ENCODE measurements around the gene PCDHB14.
"Not testable (repeated sequence)": the region's sequence is repeated elsewhere in the genome, so short reads cannot be mapped to it uniquely, and the experiment has no call there.

PCDHB14 gene

DNA sequence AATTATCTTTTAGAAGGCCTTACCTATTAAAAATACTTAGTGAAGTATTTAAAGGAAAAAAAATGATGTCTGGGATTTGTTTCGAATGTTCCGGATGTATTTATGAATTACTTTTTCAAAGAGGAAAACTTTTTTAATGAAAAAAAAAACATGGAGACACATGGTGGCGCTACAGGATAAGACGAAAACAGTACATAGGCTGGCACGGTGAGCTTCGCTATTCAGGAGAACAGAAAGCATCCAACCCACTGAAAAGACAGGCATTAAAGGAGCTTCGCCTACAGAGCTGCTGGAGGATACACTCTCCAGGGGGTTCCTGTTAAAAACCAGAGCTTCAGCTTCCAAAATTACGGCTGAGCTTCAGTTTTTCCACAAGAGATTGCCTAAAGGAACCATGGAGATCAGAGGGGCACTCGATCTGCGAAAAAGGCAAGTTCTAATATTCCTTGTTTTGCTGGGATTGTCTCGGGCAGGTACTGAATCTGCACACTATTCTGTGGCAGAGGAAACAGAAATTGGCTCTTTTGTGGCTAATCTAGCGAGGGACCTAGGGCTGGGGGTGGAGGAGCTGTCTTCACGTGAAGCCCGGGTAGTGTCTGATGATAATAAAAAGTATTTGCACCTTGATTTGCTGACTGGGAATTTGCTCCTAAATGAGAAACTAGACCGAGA lies at the start of gene PCDHB14:
PCDHB14 (plus strand) TSS at position 232 of the 672 bp plus-strand sequence; CDS start at position 395, 163 bp downstream.
- Histone ChIP-seq H3K27ac (no peak within 1 kb of the TSS), H3K4me3 (peak within 1 kb of the TSS; percentile 19 to 34), H3K4me1 (no peaks in the 10 kb centered on the region), H3K9me3 (peaks cover 15 to 97% (median 85%) of the 10 kb centered on the region in 3 donors), H3K36me3 (peaks cover 5 to 47% (median 44%) of the 10 kb centered on the region in 3 donors), H3K27me3 (no peaks in the 10 kb centered on the region)
- intact Hi-C loops (cut with DNase I; ENCODE audit: low total_unique reads): no loop called here
- TF ChIP-seq CTCF (IDR thresholded peaks at IDR 0.05): no peak
- DNase-seq: no peak

DNA sequence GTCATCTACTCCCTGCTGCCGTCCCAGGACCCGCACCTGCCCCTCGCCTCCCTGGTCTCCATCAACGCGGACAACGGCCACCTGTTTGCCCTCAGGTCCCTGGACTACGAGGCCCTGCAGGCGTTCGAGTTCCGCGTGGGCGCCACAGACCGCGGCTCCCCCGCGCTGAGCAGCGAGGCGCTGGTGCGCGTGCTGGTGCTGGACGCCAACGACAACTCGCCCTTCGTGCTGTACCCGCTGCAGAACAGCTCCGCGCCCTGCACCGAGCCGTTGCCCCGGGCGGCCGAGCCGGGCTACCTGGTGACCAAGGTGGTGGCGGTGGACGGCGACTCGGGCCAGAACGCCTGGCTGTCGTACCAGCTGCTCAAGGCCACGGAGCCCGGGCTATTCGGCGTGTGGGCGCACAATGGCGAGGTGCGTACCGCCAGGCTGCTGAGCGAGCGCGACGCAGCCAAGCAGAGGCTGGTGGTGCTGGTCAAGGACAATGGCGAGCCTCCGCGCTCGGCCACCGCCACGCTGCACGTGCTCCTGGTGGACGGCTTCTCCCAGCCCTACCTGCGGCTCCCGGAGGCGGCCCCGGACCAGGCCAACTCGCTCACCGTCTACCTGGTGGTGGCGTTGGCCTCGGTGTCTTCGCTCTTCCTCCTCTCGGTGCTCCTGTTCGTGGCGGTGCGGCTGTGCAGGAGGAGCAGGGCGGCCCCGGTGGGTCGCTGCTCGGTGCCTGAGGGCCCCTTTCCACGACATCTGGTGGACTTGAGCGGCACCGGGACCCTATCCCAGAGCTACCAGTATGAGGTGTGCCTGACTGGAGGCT lies 48.6 kb upstream of the PCDHB14 start:
- H3K4me1 ChIP-seq; H3K27ac ChIP-seq; H3K4me3 ChIP-seq; intact Hi-C loops (cut with DNase I; ENCODE audit: low total_unique reads); DNase-seq; H3K27me3 ChIP-seq: not testable (repeated sequence)
- Histone ChIP-seq H3K36me3 (peaks cover 0 to 14% (median 13%) of the 10 kb centered on the region in 3 donors), H3K9me3 (peaks cover 4 to 65% (median 55%) of the 10 kb centered on the region in 3 donors)

- H3K36me3 ChIP-seq: peaks cover 0 to 14% (median 13%) of the 10 kb centered on the region in 3 donors
- H3K27me3 ChIP-seq: peaks cover 3 to 10% of the 10 kb centered on the region in 2 donors
- no peak for TF ChIP-seq CTCF (IDR thresholded peaks at IDR 0.05)
- intact Hi-C loops (cut with DNase I; ENCODE audit: low total_unique reads): no loop called here
- peaks cover 4 to 73% (median 61%) of the 10 kb centered on the region in 3 donors for H3K9me3 ChIP-seq
- no peak overlapping the region for H3K4me3 ChIP-seq
- no peak overlapping the region for H3K27ac ChIP-seq
- no peak for DNase-seq
- H3K4me1 ChIP-seq: no peaks in the 10 kb centered on the region
Measured at GRCh38 chr5:141175933-141176332, 47.2 kb upstream of the PCDHB14 start.

DNA sequence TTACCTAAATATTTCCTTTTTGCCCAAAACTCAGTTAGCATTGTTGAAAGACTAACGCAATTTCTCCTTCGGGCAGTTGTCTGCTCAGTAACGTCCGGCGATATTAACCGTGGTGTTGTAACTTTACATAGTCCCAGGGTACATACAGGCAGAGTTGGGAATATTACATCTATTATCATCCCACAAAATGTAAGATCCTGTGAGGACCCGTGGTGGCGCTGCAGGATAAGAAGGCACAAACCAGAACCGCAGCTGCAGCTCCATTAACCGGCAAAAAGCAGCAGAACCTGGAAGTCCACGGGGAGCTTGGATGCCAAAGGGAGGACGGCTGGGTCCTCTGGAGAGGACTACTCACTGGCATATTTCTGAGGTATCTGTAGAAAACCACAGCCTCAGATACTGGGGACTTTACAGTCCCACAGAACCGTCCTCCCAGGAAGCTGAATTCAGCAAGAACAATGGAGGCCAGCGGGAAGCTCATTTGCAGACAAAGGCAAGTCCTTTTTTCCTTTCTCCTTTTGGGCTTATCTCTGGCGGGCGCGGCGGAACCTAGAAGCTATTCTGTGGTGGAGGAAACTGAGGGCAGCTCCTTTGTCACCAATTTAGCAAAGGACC lies 45.5 kb upstream of the PCDHB14 start, which contains the start of gene PCDHB8:
PCDHB8 (plus strand) TSS at position 214 of the 615 bp plus-strand sequence; CDS start at position 459, 245 bp downstream.
- peaks cover 3 to 10% of the 10 kb centered on the region in 2 donors for H3K27me3 ChIP-seq
- H3K27ac ChIP-seq; DNase-seq; H3K4me3 ChIP-seq; intact Hi-C loops (cut with DNase I; ENCODE audit: low total_unique reads); H3K4me1 ChIP-seq: not testable (repeated sequence)
- peaks cover 4 to 76% (median 67%) of the 10 kb centered on the region in 3 donors for H3K9me3 ChIP-seq
- H3K36me3 ChIP-seq: peaks cover 0 to 14% (median 13%) of the 10 kb centered on the region in 3 donors

DNA sequence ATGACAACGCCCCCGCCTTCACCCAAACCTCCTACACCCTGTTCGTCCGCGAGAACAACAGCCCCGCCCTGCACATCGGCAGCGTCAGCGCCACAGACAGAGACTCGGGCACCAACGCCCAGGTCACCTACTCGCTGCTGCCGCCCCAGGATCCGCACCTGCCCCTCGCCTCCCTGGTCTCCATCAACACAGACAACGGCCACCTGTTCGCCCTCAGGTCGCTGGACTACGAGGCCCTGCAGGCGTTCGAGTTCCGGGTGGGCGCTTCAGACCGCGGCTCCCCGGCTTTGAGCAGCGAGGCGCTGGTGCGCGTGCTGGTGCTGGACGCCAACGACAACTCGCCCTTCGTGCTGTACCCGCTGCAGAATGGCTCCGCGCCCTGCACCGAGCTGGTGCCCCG lies 43.8 kb upstream of the PCDHB14 start:
- DNase-seq; H3K27ac ChIP-seq; H3K4me3 ChIP-seq; H3K4me1 ChIP-seq; intact Hi-C loops (cut with DNase I; ENCODE audit: low total_unique reads): not testable (repeated sequence)
- peaks cover 3 to 10% of the 10 kb centered on the region in 2 donors for H3K27me3 ChIP-seq
- peaks cover 4 to 77% (median 72%) of the 10 kb centered on the region in 3 donors for H3K9me3 ChIP-seq
- peaks cover 0 to 22% (median 19%) of the 10 kb centered on the region in 3 donors for H3K36me3 ChIP-seq

DNA sequence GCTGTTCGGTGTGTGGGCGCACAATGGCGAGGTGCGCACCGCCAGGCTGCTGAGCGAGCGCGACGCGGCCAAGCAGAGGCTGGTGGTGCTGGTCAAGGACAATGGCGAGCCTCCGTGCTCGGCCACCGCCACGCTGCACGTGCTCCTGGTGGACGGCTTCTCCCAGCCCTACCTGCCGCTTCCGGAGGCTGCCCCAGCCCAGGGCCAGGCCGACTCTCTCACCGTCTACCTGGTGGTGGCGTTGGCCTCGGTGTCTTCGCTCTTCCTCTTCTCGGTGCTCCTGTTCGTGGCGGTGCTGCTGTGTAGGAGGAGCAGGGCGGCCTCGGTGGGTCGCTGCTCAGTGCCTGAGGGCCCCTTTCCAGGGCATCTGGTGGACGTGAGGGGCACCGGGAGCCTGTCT lies 43.3 kb upstream of the PCDHB14 start:
- H3K27me3 ChIP-seq; intact Hi-C loops (cut with DNase I; ENCODE audit: low total_unique reads); H3K4me3 ChIP-seq; DNase-seq; H3K27ac ChIP-seq; H3K4me1 ChIP-seq: not testable (repeated sequence)
- H3K9me3 ChIP-seq: peaks cover 4 to 77% (median 72%) of the 10 kb centered on the region in 3 donors
- H3K36me3 ChIP-seq: peaks cover 0 to 22% (median 13%) of the 10 kb centered on the region in 3 donors

DNA sequence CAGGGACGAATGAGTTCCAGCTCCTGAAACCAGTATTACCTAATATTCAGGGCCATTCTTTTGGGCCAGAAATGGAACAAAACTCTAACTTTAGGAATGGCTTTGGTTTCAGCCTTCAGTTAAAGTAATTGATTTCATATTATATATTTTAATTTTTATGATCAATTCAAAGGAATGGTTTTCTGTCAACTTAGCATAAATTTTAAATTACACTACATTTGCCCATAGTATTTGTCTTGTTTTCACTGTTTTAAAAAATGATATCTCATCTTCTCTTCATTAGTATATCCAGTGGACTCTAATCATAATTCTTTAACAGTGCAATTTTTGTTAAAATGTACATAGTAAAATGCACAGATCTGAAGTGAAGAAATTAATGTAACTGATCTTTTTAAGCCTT lies 42.8 kb upstream of the PCDHB14 start:
- H3K4me3 ChIP-seq: no peak overlapping the region
- peaks cover 4 to 75% (median 68%) of the 10 kb centered on the region in 3 donors for H3K9me3 ChIP-seq
- peaks cover 0 to 7% of the 10 kb centered on the region in 2 donors for H3K27me3 ChIP-seq
- intact Hi-C loops (cut with DNase I; ENCODE audit: low total_unique reads): no loop called here
- no peaks in the 10 kb centered on the region for H3K4me1 ChIP-seq
- TF ChIP-seq CTCF (IDR thresholded peaks at IDR 0.05): no peak
- no peak overlapping the region for H3K27ac ChIP-seq
- no peak for DNase-seq
- peaks cover 0 to 18% (median 13%) of the 10 kb centered on the region in 3 donors for H3K36me3 ChIP-seq
